ENCODE measurements around the gene CATSPERZ. TPM values are rescaled to one million over a fixed set of nuclear protein-coding genes. Genes with fewer than 3 reads are reported as not detected.

Gene CATSPERZ
- total and polyA plus RNA-seq, 2 of the 13 experiments (the other 11 are each of a cell fraction or from before 2014, with no cell fraction given), result 0.22 to 0.48 TPM

DNA sequence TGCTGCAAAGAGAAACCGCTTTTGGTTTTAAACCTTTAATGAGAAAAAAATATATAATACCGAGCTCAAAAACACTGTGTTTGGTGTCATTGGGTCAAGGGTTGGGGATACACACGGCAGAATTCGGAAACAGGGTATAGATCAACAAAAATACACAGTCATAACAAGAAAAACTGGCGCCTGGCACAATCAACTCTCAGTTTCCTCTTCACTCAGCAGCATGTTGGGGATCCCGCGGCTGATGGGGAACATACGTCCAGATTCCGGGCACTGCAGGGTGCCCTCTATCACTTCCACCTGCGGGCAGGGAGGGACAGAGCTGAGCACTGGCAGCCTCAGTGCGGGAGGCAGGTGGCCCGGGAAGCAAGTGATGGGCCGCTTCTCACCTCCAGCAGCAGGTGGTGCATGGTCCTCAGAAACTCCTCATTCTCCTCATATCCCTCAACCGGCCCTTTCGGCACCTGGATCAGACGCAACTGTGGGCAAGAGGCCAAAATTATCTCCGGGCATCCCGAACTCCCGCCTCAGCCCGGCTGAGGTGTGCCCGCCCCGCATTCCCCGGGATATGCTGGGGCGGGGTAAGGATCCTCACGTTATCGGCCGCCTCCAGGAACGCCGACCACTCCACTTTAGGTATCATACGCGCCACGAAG is 16.6 kb downstream of the CATSPERZ start (continued):
- TF ChIP-seq, protein P1, sequence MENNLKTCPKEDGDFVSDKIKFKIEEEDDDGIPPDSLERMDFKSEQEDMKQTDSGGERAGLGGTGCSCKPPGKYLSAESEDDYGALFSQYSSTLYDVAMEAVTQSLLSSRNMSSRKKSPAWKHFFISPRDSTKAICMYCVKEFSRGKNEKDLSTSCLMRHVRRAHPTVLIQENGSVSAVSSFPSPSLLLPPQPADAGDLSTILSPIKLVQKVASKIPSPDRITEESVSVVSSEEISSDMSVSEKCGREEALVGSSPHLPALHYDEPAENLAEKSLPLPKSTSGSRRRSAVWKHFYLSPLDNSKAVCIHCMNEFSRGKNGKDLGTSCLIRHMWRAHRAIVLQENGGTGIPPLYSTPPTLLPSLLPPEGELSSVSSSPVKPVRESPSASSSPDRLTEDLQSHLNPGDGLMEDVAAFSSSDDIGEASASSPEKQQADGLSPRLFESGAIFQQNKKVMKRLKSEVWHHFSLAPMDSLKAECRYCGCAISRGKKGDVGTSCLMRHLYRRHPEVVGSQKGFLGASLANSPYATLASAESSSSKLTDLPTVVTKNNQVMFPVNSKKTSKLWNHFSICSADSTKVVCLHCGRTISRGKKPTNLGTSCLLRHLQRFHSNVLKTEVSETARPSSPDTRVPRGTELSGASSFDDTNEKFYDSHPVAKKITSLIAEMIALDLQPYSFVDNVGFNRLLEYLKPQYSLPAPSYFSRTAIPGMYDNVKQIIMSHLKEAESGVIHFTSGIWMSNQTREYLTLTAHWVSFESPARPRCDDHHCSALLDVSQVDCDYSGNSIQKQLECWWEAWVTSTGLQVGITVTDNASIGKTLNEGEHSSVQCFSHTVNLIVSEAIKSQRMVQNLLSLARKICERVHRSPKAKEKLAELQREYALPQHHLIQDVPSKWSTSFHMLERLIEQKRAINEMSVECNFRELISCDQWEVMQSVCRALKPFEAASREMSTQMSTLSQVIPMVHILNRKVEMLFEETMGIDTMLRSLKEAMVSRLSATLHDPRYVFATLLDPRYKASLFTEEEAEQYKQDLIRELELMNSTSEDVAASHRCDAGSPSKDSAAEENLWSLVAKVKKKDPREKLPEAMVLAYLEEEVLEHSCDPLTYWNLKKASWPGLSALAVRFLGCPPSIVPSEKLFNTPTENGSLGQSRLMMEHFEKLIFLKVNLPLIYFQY (CRISPR knock-in tag; IDR thresholded peaks at IDR 0.05; ENCODE audit: borderline replicate concordance), result no peak
- TF ChIP-seq NCOA2 (CRISPR knock-in tag; IDR thresholded peaks at IDR 0.05) (no peak), ZNF652 (CRISPR knock-in tag; IDR thresholded peaks at IDR 0.05; ENCODE audit: borderline replicate concordance, low read depth) (no peak), EEA1 (CRISPR knock-in tag; IDR thresholded peaks at IDR 0.05; ENCODE audit: borderline replicate concordance) (no peak), ZMYM2 (CRISPR knock-in tag; IDR thresholded peaks at IDR 0.05) (no peak), DR1 (CRISPR knock-in tag; IDR thresholded peaks at IDR 0.05) (no peak), ZNF326 (CRISPR knock-in tag; IDR thresholded peaks at IDR 0.05; ENCODE audit: borderline replicate concordance) (no peak), MED1 (CRISPR knock-in tag; IDR thresholded peaks at IDR 0.05) (no peak), TEAD2 (CRISPR knock-in tag; IDR thresholded peaks at IDR 0.05) (0 out of 2 replicates have a peak, but pooled peaks have one; percentile 10), SYNCRIP (IDR thresholded peaks at IDR 0.05; ENCODE audit: insufficient read depth, low read depth, low read length) (no peak), HOXA7 (CRISPR knock-in tag; IDR thresholded peaks at IDR 0.05) (no peak), AGO2 (optimal IDR thresholded peaks at IDR 0.05; ENCODE audit: low read depth, low read length) (peak; percentile 96), ZNF615 (CRISPR knock-in tag; IDR thresholded peaks at IDR 0.05; ENCODE audit: borderline replicate concordance) (no peak), ZNF3 (CRISPR knock-in tag; IDR thresholded peaks at IDR 0.05) (0 out of 2 replicates have a peak, but pooled peaks have one; percentile 18), ISX (CRISPR knock-in tag; conservative IDR thresholded peaks at IDR 0.05) (no peak), ZNF432 (CRISPR knock-in tag; IDR thresholded peaks at IDR 0.05; ENCODE audit: borderline replicate concordance) (no peak), ZNF263 (CRISPR knock-in tag; IDR thresholded peaks at IDR 0.05) (peak; percentile 11; the same call in 1 of the 2 replicates)
- TF ChIP-seq, protein P2, sequence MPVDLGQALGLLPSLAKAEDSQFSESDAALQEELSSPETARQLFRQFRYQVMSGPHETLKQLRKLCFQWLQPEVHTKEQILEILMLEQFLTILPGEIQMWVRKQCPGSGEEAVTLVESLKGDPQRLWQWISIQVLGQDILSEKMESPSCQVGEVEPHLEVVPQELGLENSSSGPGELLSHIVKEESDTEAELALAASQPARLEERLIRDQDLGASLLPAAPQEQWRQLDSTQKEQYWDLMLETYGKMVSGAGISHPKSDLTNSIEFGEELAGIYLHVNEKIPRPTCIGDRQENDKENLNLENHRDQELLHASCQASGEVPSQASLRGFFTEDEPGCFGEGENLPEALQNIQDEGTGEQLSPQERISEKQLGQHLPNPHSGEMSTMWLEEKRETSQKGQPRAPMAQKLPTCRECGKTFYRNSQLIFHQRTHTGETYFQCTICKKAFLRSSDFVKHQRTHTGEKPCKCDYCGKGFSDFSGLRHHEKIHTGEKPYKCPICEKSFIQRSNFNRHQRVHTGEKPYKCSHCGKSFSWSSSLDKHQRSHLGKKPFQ (CRISPR knock-in tag; IDR thresholded peaks at IDR 0.05; ENCODE audit: insufficient replicate concordance), result no peak
- TF ChIP-seq, protein P3, sequence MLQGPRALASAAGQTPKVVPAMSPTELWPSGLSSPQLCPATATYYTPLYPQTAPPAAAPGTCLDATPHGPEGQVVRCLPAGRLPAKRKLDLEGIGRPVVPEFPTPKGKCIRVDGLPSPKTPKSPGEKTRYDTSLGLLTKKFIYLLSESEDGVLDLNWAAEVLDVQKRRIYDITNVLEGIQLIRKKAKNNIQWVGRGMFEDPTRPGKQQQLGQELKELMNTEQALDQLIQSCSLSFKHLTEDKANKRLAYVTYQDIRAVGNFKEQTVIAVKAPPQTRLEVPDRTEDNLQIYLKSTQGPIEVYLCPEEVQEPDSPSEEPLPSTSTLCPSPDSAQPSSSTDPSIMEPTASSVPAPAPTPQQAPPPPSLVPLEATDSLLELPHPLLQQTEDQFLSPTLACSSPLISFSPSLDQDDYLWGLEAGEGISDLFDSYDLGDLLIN (CRISPR knock-in tag; IDR thresholded peaks at IDR 0.05; ENCODE audit: borderline replicate concordance), result peak; percentile 84; the same call in 1 of the 2 replicates

Measured in HepG2 (cell line).